HepG2 (cell line): ENCODE data around the gene OR52I2. TPM values are rescaled to one million over a fixed set of nuclear protein-coding genes. Genes with fewer than 3 reads are reported as not detected.

Experiments used
- ATAC-seq: fragments of 200-7000 bp; cut with Tn5 transposase; 3 replicates; pipeline ENCODE4 v1.9.1; 2020; ENCODE audit warnings: mild to moderate bottlenecking, moderate library complexity
- BruUV-seq: library from RNA; stranded (reverse); fragments of 400-500 nt; replicated peaks from 2 replicates; lab custom pipeline; 2021; lab: Mats Ljungman, UMichigan
- CTCF ChIA-PET: fragments of 300-600 bp; formaldehyde crosslinking; extraction: SDS; loops from one replicate; lab custom pipeline; 2021; ENCODE audit warnings: low total read pairs, inconsistent platforms, low intra/inter-chr PET ratio; lab: Yijun Ruan, JAX
- POLR2A ChIA-PET: fragments of 350-600 bp; sonication (Branson Sonifier 250); formaldehyde crosslinking; loops from one replicate; lab custom pipeline; 2020; ENCODE audit warnings: antibody characterized with exemption, inconsistent platforms; lab: Yijun Ruan, JAX
- DNase-seq: peaks from one replicate; pipeline ENCODE4 v3.0.0-alpha.2; 2015; ENCODE audit warnings: low spot score
- FAIRE-seq: peaks from 3 replicates; lab custom pipeline; 2011; peaks lifted over from hg19 to GRCh38; lab: Jason Lieb, UNC
- H2AFZ ChIP-seq: one replicate; pipeline ENCODE4 v1.6.1; 2011; ENCODE audit warnings: low read length, inconsistent platforms
- H3K27ac ChIP-seq: fragments of 300-600 bp; 3 replicates; pipeline ENCODE4 v1.8.0; 2011; ENCODE audit warnings: mixed run types, mild to moderate bottlenecking, mixed read lengths, low read length, inconsistent platforms; ENCODE audit not compliant: insufficient read depth; ENCODE audit errors: extremely low read length
- H3K27me3 ChIP-seq, 2 experiments: fragments of 200-600 bp in 1 of 2; 2 replicates in 1 of 2; 3 replicates in 1 of 2; pipeline versions ENCODE4 v1.6.0 to v1.8.0; 2011; ENCODE audit warnings: low read length in 2 of 2, mild to moderate bottlenecking in 2 of 2, moderate library complexity in 2 of 2, inconsistent platforms in 1 of 2; ENCODE audit not compliant: insufficient read depth in 2 of 2, control insufficient read depth in 1 of 2
- H3K36me3 ChIP-seq, 2 experiments: fragments of 200-600 bp in 1 of 2; replicated peaks in 1 of 2; 2 replicates in 1 of 2; 3 replicates in 1 of 2; pipeline versions ENCODE4 v1.5.1 to v1.8.0; 2011; ENCODE audit warnings: low read length in 2 of 2, inconsistent platforms in 1 of 2; ENCODE audit not compliant: insufficient read depth in 2 of 2, control insufficient read depth in 1 of 2
- H3K4me1 ChIP-seq: 2 replicates; pipeline ENCODE4 v1.5.1; 2012; ENCODE audit warnings: low read length, inconsistent platforms; ENCODE audit not compliant: insufficient read depth
- H3K4me2 ChIP-seq: 2 replicates; pipeline ENCODE4 v1.6.0; 2011; ENCODE audit warnings: low read depth, low read length, inconsistent platforms
- H3K4me3 ChIP-seq, 3 experiments: fragments of 200-600 bp in 1 of 3; sonication (generic), shearing (Covaris generic) in 1 of 3; replicated peaks in 1 of 3; 2 replicates each; pipeline ENCODE4 v1.5.1; 2011 to 2016; ENCODE audit warnings: low read length in 3 of 3, inconsistent platforms in 2 of 3, low read depth in 2 of 3, mild to moderate bottlenecking in 2 of 3, control low read depth in 1 of 3, mixed read lengths in 1 of 3; ENCODE audit not compliant: insufficient read depth in 1 of 3
- H3K79me2 ChIP-seq: one replicate; pipeline ENCODE4 v1.6.1; 2011; ENCODE audit warnings: low read length, inconsistent platforms; ENCODE audit not compliant: insufficient read depth
- H3K9ac ChIP-seq: 2 replicates; pipeline ENCODE4 v1.6.0; 2011; ENCODE audit warnings: mild to moderate bottlenecking, low read depth, low read length, inconsistent platforms; ENCODE audit not compliant: insufficient read depth
- H3K9me3 ChIP-seq: 2 replicates; pipeline ENCODE4 v1.5.1; 2012; ENCODE audit warnings: mild to moderate bottlenecking, low read length
- H4K20me1 ChIP-seq: 2 replicates; pipeline ENCODE4 v1.6.0; 2011; ENCODE audit warnings: inconsistent platforms, mild to moderate bottlenecking, low read length, moderate library complexity; ENCODE audit not compliant: insufficient read depth
- ATRX ChIP-seq: sonication (generic); formaldehyde crosslinking; IDR thresholded peaks from 2 replicates; pipeline ENCODE4 v1.4.0; 2020; ENCODE audit warnings: missing genetic modification reagents, borderline replicate concordance
- CREM ChIP-seq, 2 experiments: sonication (generic) in 1 of 2; formaldehyde crosslinking in 1 of 2; IDR thresholded peaks; 2 replicates each; pipeline versions ENCODE4 v1.4.0 to v1.6.1; 2016 to 2020; ENCODE audit warnings: antibody characterized with exemption in 1 of 2, mild to moderate bottlenecking in 1 of 2, missing genetic modification reagents in 1 of 2
- STAG1 ChIP-seq: sonication (generic); formaldehyde crosslinking; IDR thresholded peaks from 2 replicates; pipeline ENCODE4 v1.4.0; 2020; ENCODE audit warnings: missing genetic modification reagents
- ZNF724P ChIP-seq: sonication (generic); formaldehyde crosslinking; IDR thresholded peaks from 2 replicates; pipeline ENCODE4 v1.8.0; 2022; ENCODE audit warnings: missing genetic modification reagents, borderline replicate concordance
- WGBS: methylation state at CpG from one replicate; pipeline ENCODE4 v1.1.6; 2017; ENCODE audit warnings: low lambda C conversion rate; 5-methylcytosine and 5-hydroxymethylcytosine counted together
- in situ Hi-C: cut with HindIII; loops from 2 replicates; pipeline ENCODE4 v1.10.0; 2017; ENCODE audit warnings: low pct_unique_long_range_greater_than_20kb; ENCODE audit not compliant: extremely low pct_ligation_motif_present
- intact Hi-C: fragments of 100-400 bp; cut with micrococcal nuclease; formaldehyde crosslinking; loops from one replicate; pipeline ENCODE4 v1.10.0; 2022; ENCODE audit not compliant: unreplicated experiment
- polyA plus RNA-seq, 8 experiments: library from polyadenylated mRNA; depleted of rRNA in 3 of 8; stranded (reverse) in 7 of 8; unstranded in 1 of 8; fragments of >200 nt; fragmentation: Illumina TruSeq in 4 of 8; extraction: Trizol in 4 of 8; gene quantifications; 2 replicates each; pipeline versions ENCODE4 v1.2.1 to v1.2.3, GENCODE V29; 2011 to 2016; ENCODE audit warnings: low read depth in 4 of 8, missing spikeins in 1 of 8, mixed read lengths in 1 of 8; ENCODE audit not compliant: insufficient read depth in 1 of 8
- total RNA-seq, 5 experiments: library from RNA; depleted of rRNA; stranded (reverse); fragments of >200 nt; fragmentation: Illumina TruSeq; extraction: Trizol; gene quantifications; 2 replicates each; pipeline ENCODE4 v1.2.3, GENCODE V29; 2016; ENCODE audit warnings: low read depth in 1 of 5
- TF ChIP-seq, protein P1 (sequence below): sonication (generic); formaldehyde crosslinking; IDR thresholded peaks from 2 replicates; pipeline ENCODE4 v1.5.0; 2020; ENCODE audit warnings: mild to moderate bottlenecking, missing genetic modification reagents, moderate library complexity

Gene OR52I2
- total and polyA plus RNA-seq, 2 of the 13 experiments (the other 11 are each of a cell fraction or from before 2014, with no cell fraction given): not detected

DNA sequence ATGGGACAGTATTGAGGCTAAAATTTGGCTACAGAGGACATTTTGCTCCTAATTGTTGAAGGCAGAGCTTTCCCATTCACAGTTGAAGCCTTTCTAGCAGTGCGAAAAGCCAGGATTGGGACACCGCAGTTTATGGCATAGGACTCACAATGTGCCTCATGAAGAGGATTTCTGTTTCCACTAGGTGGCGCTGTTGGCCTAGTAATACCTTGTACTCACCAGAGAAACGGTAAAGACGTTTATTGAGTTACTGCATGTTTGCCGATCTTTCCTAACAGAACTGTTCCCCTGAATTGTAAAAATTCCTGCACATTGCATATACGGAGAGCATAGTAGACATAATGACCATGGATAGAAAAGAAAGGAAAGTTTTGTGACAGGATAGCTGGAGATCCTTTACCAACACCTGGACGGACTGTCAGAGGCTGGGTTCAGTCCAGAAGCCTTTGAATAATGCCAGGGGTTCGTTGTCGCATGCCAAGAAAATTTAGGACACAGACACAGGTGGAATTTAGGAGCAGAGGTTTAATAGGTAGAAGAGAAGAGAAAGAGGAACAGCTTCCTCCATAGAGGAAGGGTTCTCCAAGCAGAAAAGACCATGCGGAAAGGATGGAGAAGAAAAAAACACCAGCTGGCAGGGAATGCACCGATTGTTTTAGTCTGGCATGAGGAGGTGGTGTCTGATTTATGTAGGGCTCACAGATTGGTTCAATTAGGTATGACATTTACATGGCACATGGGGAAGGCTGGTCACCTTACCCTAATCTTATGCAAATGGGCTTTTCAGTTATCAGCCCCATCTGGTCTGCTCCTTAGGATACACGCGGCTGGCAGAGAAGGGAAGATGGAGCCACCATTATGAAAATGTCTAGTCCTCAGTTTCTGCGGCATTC is 44.9 kb downstream of the OR52I2 start:
- Histone ChIP-seq H3K4me3 (no peak overlapping the region), H3K9me3 (peaks cover 21% of the 10 kb centered on the region), H3K27ac (no peak overlapping the region), H3K79me2 (no peaks in the 10 kb centered on the region), H4K20me1 (no peaks in the 10 kb centered on the region), H3K9ac (no peak overlapping the region), H2AFZ (no peak overlapping the region), H3K4me1 (no peaks in the 10 kb centered on the region), H3K27me3 (no peaks in the 10 kb centered on the region), H3K4me2 (no peak overlapping the region), H3K36me3 (no peaks in the 10 kb centered on the region)
- intact Hi-C loops (no loop called here), in situ Hi-C loops (no loop called here)
- WGBS: 37% methylated on average over 15 of the region's 15 CpGs
- ChIA-PET POLR2A (no interaction called here), CTCF (interaction anchor here (1.3 to 1.8 kb wide), 2 partner anchors 379 to 755 kb away, joined by 4 to 8 read pairs; no protein-coding TSS in a partner anchor)
- TF ChIP-seq, protein P1, sequence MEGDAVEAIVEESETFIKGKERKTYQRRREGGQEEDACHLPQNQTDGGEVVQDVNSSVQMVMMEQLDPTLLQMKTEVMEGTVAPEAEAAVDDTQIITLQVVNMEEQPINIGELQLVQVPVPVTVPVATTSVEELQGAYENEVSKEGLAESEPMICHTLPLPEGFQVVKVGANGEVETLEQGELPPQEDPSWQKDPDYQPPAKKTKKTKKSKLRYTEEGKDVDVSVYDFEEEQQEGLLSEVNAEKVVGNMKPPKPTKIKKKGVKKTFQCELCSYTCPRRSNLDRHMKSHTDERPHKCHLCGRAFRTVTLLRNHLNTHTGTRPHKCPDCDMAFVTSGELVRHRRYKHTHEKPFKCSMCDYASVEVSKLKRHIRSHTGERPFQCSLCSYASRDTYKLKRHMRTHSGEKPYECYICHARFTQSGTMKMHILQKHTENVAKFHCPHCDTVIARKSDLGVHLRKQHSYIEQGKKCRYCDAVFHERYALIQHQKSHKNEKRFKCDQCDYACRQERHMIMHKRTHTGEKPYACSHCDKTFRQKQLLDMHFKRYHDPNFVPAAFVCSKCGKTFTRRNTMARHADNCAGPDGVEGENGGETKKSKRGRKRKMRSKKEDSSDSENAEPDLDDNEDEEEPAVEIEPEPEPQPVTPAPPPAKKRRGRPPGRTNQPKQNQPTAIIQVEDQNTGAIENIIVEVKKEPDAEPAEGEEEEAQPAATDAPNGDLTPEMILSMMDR (CRISPR knock-in tag): peak; percentile 70
- TF ChIP-seq ATRX (CRISPR knock-in tag) (no peak), CREM (IDR thresholded peaks at IDR 0.05) (no peak), CREM (CRISPR knock-in tag; IDR thresholded peaks at IDR 0.05) (no peak), ZNF724P (CRISPR knock-in tag) (no peak), STAG1 (CRISPR knock-in tag) (peak; percentile 63)
- no TSS peak for BruUV-seq
- no peak for FAIRE-seq
- peak; percentile 45 for DNase-seq
- peak; percentile 69 for ATAC-seq
